ENCODE results near the gene ATXN7L2.

Gene ATXN7L2

GRCh38 chr1:109487261-109487660 is 3.6 kb downstream of the ATXN7L2 start:
- H3F3A ChIP-seq (ENCODE audit: insufficient read depth, low read length): peaks cover 5% of the 10 kb centered on the region; the same call in 1 of the 2 replicates
- no peaks in the 10 kb centered on the region for H3K79me2 ChIP-seq (ENCODE audit: insufficient read depth, low read length)
- TF ChIP-seq CTCF (IDR thresholded peaks at IDR 0.05; ENCODE audit: low read length): no peak
- H3K36me3 ChIP-seq (ENCODE audit: insufficient read depth, low read length): no peaks in the 10 kb centered on the region
- no peak overlapping the region for H3K27ac ChIP-seq (ENCODE audit: low read depth, low read length, poor library complexity, severe bottlenecking)
- no peak overlapping the region for H3K4me2 ChIP-seq (ENCODE audit: low read length)
- H2AFZ ChIP-seq (ENCODE audit: low read length): no peak overlapping the region
- no peaks in the 10 kb centered on the region for H4K20me1 ChIP-seq (ENCODE audit: insufficient read depth, low read length)
- H3K4me1 ChIP-seq (ENCODE audit: insufficient read depth, low read length, severe bottlenecking): peaks cover 23% of the 10 kb centered on the region
- H3K4me3 ChIP-seq (ENCODE audit: low read depth, low read length, poor library complexity, severe bottlenecking): no peak overlapping the region
- H3K9ac ChIP-seq (ENCODE audit: low read length): no peak overlapping the region
- no peaks in the 10 kb centered on the region; the same call in 1 of the 2 replicates for H3K27me3 ChIP-seq (ENCODE audit: insufficient read depth, low read length)
- H3K9me2 ChIP-seq (ENCODE audit: low read depth, low read length): no peaks in the 10 kb centered on the region
- H3K9me3 ChIP-seq (ENCODE audit: low read length): no peaks in the 10 kb centered on the region

- no peaks in the 10 kb centered on the region for H3K9me3 ChIP-seq (ENCODE audit: low read length)
- no peak overlapping the region for H2AFZ ChIP-seq (ENCODE audit: low read length)
- no peaks in the 10 kb centered on the region for H3K27me3 ChIP-seq (ENCODE audit: insufficient read depth, low read length)
- peak; percentile 32; the same call in 1 of the 2 replicates for TF ChIP-seq CTCF (IDR thresholded peaks at IDR 0.05; ENCODE audit: low read length)
- no peak for TF ChIP-seq EZH2 (IDR thresholded peaks at IDR 0.05; ENCODE audit: borderline replicate concordance, low read length)
- no peak overlapping the region for H3K4me3 ChIP-seq (ENCODE audit: low read depth, low read length, poor library complexity, severe bottlenecking)
- H3K27ac ChIP-seq (ENCODE audit: low read depth, low read length, poor library complexity, severe bottlenecking): no peak overlapping the region
- H3K4me2 ChIP-seq (ENCODE audit: low read length): no peak overlapping the region
- no peaks in the 10 kb centered on the region for H4K20me1 ChIP-seq (ENCODE audit: insufficient read depth, low read length)
- no peaks in the 10 kb centered on the region for H3K9me2 ChIP-seq (ENCODE audit: low read depth, low read length)
- no peak overlapping the region for H3K9ac ChIP-seq (ENCODE audit: low read length)
- H3K36me3 ChIP-seq (ENCODE audit: insufficient read depth, low read length): no peaks in the 10 kb centered on the region
- no peaks in the 10 kb centered on the region for H3K79me2 ChIP-seq (ENCODE audit: insufficient read depth, low read length)
- H3K4me1 ChIP-seq (ENCODE audit: insufficient read depth, low read length, severe bottlenecking): peaks cover 20% of the 10 kb centered on the region
- H3F3A ChIP-seq (ENCODE audit: insufficient read depth, low read length): peaks cover 5% of the 10 kb centered on the region; the same call in 1 of the 2 replicates
These were observed 4.5 kb downstream of the ATXN7L2 start for GRCh38 chr1:109488201-109488600.

- no peak overlapping the region for H3K4me3 ChIP-seq (ENCODE audit: low read depth, low read length, poor library complexity, severe bottlenecking)
- peaks cover 23% of the 10 kb centered on the region for H3K4me1 ChIP-seq (ENCODE audit: insufficient read depth, low read length, severe bottlenecking)
- no peak overlapping the region for H3K27ac ChIP-seq (ENCODE audit: low read depth, low read length, poor library complexity, severe bottlenecking)
- H3K27me3 ChIP-seq (ENCODE audit: insufficient read depth, low read length): no peaks in the 10 kb centered on the region
- H3K9me2 ChIP-seq (ENCODE audit: low read depth, low read length): no peaks in the 10 kb centered on the region
- H2AFZ ChIP-seq (ENCODE audit: low read length): no peak overlapping the region
- no peaks in the 10 kb centered on the region for H4K20me1 ChIP-seq (ENCODE audit: insufficient read depth, low read length)
- no peak overlapping the region for H3K4me2 ChIP-seq (ENCODE audit: low read length)
- peaks cover 5% of the 10 kb centered on the region; the same call in 1 of the 2 replicates for H3F3A ChIP-seq (ENCODE audit: insufficient read depth, low read length)
- no peaks in the 10 kb centered on the region for H3K36me3 ChIP-seq (ENCODE audit: insufficient read depth, low read length)
- no peak for TF ChIP-seq CTCF (IDR thresholded peaks at IDR 0.05; ENCODE audit: low read length)
- no peak overlapping the region for H3K9ac ChIP-seq (ENCODE audit: low read length)
- H3K79me2 ChIP-seq (ENCODE audit: insufficient read depth, low read length): no peaks in the 10 kb centered on the region
- H3K9me3 ChIP-seq (ENCODE audit: low read length): no peaks in the 10 kb centered on the region
These were observed 5.0 kb downstream of the ATXN7L2 start for GRCh38 chr1:109488696-109489095.
